Thyroid gland (tissue), 4 donors: Measurements from ENCODE around the gene MUC3A.
"Not testable (repeated sequence)": the region's sequence is repeated elsewhere in the genome, so short reads cannot be mapped to it uniquely, and the experiment has no call there.

Experiments
- CTCF ChIP-seq, 6 experiments: fragments of 200-600 bp in 3 of 6; fragments of 450-650 bp in 3 of 6; sonication (generic) in 3 of 6; IDR thresholded peaks; one replicate each; pipeline ENCODE4 v1.5.1; 2016 to 2019; ENCODE audit warnings: antibody characterized with exemption in 6 of 6, mild to moderate bottlenecking in 2 of 6, inconsistent platforms in 1 of 6, moderate library complexity in 1 of 6
- POLR2A ChIP-seq, 2 donors: fragments of 450-650 bp; IDR thresholded peaks; one replicate each; pipeline ENCODE4 v1.6.1; 2017; ENCODE audit warnings: antibody characterized with exemption in 2 of 2, mild to moderate bottlenecking in 2 of 2, moderate library complexity in 1 of 2

GRCh38 chr7:100936167-100936566 is 13.2 kb upstream of the MUC3A start:
- not testable (repeated sequence) for TF ChIP-seq CTCF, POLR2A (IDR thresholded peaks at IDR 0.05)
